ENCODE data around the gene MBTD1. TPM values are rescaled to one million over a fixed set of nuclear protein-coding genes. Genes with fewer than 3 reads are reported as not detected.

Gene MBTD1
- total and polyA plus RNA-seq, 7 donors: 4.8 to 16.1 (median 12.5) TPM

GRCh38 chr17:51289696-51290111, 29.9 kb upstream of the MBTD1 start:
- H3K4me1 ChIP-seq: peaks cover 0 to 11% (median 7%) of the 10 kb centered on the region in 4 donors
- intact Hi-C loops (cut with DNase I): no loop called here
- TF ChIP-seq EP300 (IDR thresholded peaks at IDR 0.05) (no peak), POLR2AphosphoS5 (IDR thresholded peaks at IDR 0.05) (no peak), POLR2A (IDR thresholded peaks at IDR 0.05) (no peak), CTCF (IDR thresholded peaks at IDR 0.05) (no peak)
- H3K4me3 ChIP-seq: no peak overlapping the region
- no peaks in the 10 kb centered on the region for H3K27me3 ChIP-seq
- no peak for DNase-seq
- no peaks in the 10 kb centered on the region for H3K9me3 ChIP-seq
- 84 to 86% methylated on average over 2 of the region's 2 CpGs for whole genome bisulfite sequencing, 2 donors
- peaks cover 12 to 91% (median 29%) of the 10 kb centered on the region in 4 donors for H3K36me3 ChIP-seq
- peak overlapping the region in 2 of 4 donors; percentile 24 to 68 for H3K27ac ChIP-seq

GRCh38 chr17:51287412-51287811, 27.6 kb upstream of the MBTD1 start:
- H3K36me3 ChIP-seq: peaks cover 12 to 94% (median 33%) of the 10 kb centered on the region in 4 donors
- TF ChIP-seq CTCF (IDR thresholded peaks at IDR 0.05) (no peak), POLR2A (IDR thresholded peaks at IDR 0.05) (no peak)
- intact Hi-C loops (cut with DNase I): no loop called here

GRCh38 chr17:51279183-51279582, 19.3 kb upstream of the MBTD1 start:
- H3K4me1 ChIP-seq: no peaks in the 10 kb centered on the region
- no peak overlapping the region for H3K4me3 ChIP-seq
- no peaks in the 10 kb centered on the region for H3K9me3 ChIP-seq
- TF ChIP-seq EP300 (IDR thresholded peaks at IDR 0.05): no peak
- TF ChIP-seq POLR2AphosphoS5 (IDR thresholded peaks at IDR 0.05): no peak
- H3K36me3 ChIP-seq: peaks cover 23 to 95% (median 33%) of the 10 kb centered on the region in 4 donors
- no peak for DNase-seq
- no peak overlapping the region for H3K27ac ChIP-seq
- intact Hi-C loops (cut with DNase I): no loop called here
- H3K27me3 ChIP-seq: no peaks in the 10 kb centered on the region

More at GRCh38 chr17:51287412-51287811, 27.6 kb upstream of the MBTD1 start:
- Histone ChIP-seq H3K27ac (no peak overlapping the region), H3K4me3 (no peak overlapping the region), H3K27me3 (no peaks in the 10 kb centered on the region), H3K9me3 (no peaks in the 10 kb centered on the region), H3K4me1 (peaks cover 0 to 11% (median 7%) of the 10 kb centered on the region in 4 donors)
- DNase-seq: no peak
- WGBS, 2 donors: 98% methylated on average over 1 of the region's 1 CpG

- TF ChIP-seq POLR2AphosphoS5 (IDR thresholded peaks at IDR 0.05) (no peak), EP300 (IDR thresholded peaks at IDR 0.05) (no peak), POLR2A (IDR thresholded peaks at IDR 0.05) (no peak), CTCF (IDR thresholded peaks at IDR 0.05) (no peak)
- Histone ChIP-seq H3K27ac (no peak overlapping the region), H3K27me3 (no peaks in the 10 kb centered on the region), H3K4me3 (no peak overlapping the region), H3K9me3 (no peaks in the 10 kb centered on the region), H3K36me3 (peaks cover 15 to 84% (median 27%) of the 10 kb centered on the region in 4 donors), H3K4me1 (no peaks in the 10 kb centered on the region)
- no peak for DNase-seq
- intact Hi-C loops (cut with DNase I): no loop called here
- WGBS, 2 donors: 92% methylated on average over 1 of the region's 1 CpG
These were observed 15.5 kb upstream of the MBTD1 start for GRCh38 chr17:51275381-51275780.

GRCh38 chr17:51272812-51273211, 13.0 kb upstream of the MBTD1 start:
- no peak for TF ChIP-seq POLR2AphosphoS5 (IDR thresholded peaks at IDR 0.05)
- Histone ChIP-seq H3K27me3 (no peaks in the 10 kb centered on the region), H3K36me3 (peaks cover 7 to 81% (median 25%) of the 10 kb centered on the region in 4 donors), H3K4me3 (no peak overlapping the region), H3K9me3 (no peaks in the 10 kb centered on the region), H3K4me1 (no peaks in the 10 kb centered on the region), H3K27ac (no peak overlapping the region)
- DNase-seq: no peak
- intact Hi-C loops (cut with DNase I): no loop called here
- WGBS, 2 donors: 98 to 100% methylated on average over 1 of the region's 1 CpG

- Histone ChIP-seq H3K27me3 (no peaks in the 10 kb centered on the region), H3K9me3 (no peaks in the 10 kb centered on the region), H3K4me1 (no peaks in the 10 kb centered on the region), H3K36me3 (peaks cover 6 to 81% (median 26%) of the 10 kb centered on the region in 4 donors), H3K27ac (no peak overlapping the region), H3K4me3 (no peak overlapping the region)
- intact Hi-C loops (cut with DNase I): no loop called here
- 49 to 71% methylated on average over 1 of the region's 1 CpG for WGBS, 2 donors
- no peak for DNase-seq
- TF ChIP-seq POLR2AphosphoS5 (IDR thresholded peaks at IDR 0.05): no peak
- TF ChIP-seq CTCF (IDR thresholded peaks at IDR 0.05): no peak
- no peak for TF ChIP-seq POLR2A (IDR thresholded peaks at IDR 0.05)
- no peak for TF ChIP-seq EP300 (IDR thresholded peaks at IDR 0.05)
These were observed 10.8 kb upstream of the MBTD1 start for GRCh38 chr17:51270636-51271035.
